Left forelimb (tissue), 1 donor: ENCODE data around the gene MDGA2.
"Not testable (repeated sequence)": the region's sequence is repeated elsewhere in the genome, so short reads cannot be mapped to it uniquely, and the experiment has no call there.

Source experiments
- DNase-seq: peaks from one replicate; pipeline ENCODE4 v3.0.0-alpha.2; 2018; ENCODE audit warnings: low spot score

Gene MDGA2

DNA sequence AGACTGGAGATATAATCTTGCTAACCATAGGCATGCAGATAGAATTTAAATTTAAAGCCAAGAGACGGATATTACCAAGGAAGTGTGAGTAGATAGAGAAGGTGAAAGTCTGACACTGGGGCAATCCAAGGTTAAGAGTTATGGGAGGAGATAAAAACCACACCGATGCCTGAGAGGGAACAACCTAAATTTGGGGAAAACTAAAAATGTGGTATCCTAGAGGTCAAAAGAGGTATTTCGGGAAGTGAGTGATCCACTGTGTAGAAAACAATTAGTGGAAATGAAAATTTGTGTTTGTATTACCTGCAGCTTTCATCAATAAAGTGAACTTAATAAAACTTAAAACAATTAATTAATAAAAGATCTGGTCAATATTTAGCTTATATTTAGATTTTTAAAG is 754.9 kb downstream of the MDGA2 start:
- no peak for DNase-seq

DNA sequence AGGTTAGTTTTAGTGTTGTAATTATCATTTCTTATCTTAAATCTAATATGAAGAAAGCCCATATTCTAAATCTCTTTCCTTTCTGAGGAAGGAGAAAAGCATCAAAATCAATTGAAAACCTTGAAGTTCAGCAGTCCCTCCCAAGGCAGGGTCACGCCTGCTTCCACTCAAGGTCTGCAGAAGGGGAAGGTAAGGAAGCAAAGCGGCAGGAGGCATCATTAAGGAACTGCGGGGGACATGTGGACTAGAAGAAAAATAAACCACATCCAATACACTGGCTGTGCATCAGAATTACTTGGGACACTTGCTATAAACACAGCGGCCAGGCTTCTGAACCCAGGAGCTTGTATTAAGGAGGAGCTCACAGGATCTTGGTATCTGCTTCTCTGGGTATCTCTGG is 759.9 kb downstream of the MDGA2 start:
- not testable (repeated sequence) for DNase-seq

DNA sequence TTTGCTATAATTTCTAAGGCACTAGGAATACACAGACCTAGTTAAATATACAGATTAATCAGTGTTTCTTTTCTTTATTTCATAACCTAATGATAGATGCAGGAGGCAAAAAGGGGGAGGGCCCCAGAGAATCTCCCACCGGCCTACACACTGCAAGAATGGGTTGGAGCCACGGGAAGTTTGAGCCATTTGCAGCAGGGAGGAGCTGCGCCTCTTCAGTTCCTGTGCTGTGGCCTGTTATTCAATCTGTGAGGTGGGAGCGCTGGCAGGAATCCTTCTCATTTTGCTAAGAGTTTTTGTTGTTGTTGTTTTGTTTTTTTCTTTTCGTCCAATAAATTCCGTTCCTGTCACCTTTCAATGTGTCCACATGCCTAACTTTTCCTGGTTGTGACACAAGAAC is 772.6 kb downstream of the MDGA2 start:
- DNase-seq: no peak

DNA sequence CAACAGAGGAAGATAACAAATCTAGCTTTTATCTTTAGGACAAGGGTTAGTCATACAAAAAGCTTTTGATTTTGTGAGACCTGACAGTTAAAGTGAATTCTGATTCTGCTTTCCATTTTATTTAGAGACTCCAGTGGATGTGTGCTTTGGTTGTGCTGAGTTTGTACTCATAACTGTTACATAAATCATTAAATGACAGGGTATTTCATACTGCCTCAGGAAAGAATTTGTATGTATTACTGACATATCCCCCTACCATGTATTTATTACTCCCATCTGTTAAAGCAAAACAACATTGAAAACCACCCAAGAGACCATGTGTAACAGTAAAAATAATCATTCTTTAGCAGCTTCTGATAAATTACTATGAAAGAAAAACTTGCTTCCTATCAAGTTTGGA is 780.9 kb downstream of the MDGA2 start:
- DNase-seq: no peak

GRCh38 chr14:46887144-46887543 is 788.3 kb downstream of the MDGA2 start:
- no peak for DNase-seq

DNA sequence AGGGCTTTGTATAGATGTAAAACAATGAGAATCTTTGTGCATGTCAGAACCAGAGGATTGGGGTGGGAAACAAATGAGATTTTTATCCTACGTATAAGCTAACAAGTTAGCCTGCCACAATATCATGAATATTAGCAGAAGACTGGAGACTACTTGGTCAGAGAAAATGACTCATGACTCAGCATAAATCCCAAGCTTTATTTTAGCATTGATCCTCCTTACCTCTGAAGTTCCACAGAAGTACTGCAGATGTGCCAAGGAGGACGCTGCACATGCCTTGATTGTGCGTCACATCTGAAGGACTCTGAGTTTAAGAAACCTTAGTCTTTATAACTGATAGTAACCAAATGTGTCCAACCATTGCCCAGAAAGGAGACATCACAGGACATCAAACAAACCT is 789.8 kb downstream of the MDGA2 start:
- DNase-seq: no peak

- DNase-seq: no peak
These were observed 813.7 kb downstream of the MDGA2 start for GRCh38 chr14:46861753-46862152.

- DNase-seq: no peak
These were observed 834.3 kb downstream of the MDGA2 start for GRCh38 chr14:46840944-46841720.

GRCh38 chr14:46820291-46820690 is 855.1 kb downstream of the MDGA2 start:
- no peak for DNase-seq

DNA sequence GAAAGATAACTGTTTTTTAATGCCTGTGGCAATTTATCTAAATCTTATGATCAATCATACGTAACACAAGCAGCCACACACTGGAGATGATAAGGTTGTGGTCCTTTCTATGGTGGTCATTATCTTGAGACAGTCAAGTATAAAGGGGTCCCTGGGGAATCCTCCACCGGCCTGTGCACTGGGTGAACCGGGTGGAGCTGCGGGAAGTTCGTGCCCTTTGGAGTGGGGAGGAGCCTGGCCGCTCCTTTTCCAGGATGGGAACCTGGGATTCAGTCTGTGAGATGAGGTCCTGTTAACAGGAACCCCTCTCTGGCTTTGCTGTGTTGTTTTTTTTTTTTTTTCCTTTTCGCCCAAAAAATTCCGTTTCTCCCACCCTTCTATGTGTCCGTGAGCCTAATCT is 856.3 kb downstream of the MDGA2 start:
- DNase-seq: no peak

GRCh38 chr14:46818147-46818546 is 857.3 kb downstream of the MDGA2 start:
- no peak for DNase-seq

DNA sequence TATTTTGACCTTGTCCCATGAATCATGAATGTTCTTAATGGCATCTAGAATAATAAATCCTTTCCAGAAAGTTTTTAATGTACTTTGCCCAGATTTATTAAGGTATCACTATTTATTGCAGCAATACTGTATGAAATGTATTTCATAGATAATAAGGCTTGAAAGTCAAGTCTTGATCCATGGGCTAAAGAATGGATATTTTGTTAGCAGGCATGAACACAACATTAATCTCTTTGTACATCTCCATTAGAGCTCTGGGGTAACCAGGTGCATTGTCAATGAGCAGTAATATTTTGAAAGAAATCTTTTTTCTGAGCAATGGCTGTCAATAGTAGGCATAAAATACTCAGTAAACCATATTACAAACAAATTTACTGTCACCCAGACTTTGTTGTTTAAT is 882.3 kb downstream of the MDGA2 start:
- no peak for DNase-seq
